Amygdala (tissue), 56 donors: ENCODE measurements around the gene PCDHGA2.
"Not testable (repeated sequence)": the region's sequence is repeated elsewhere in the genome, so short reads cannot be mapped to it uniquely, and the experiment has no call there.

ENCODE experiments used
- DNase-seq, 56 donors: peaks; one replicate each; lab custom pipeline; 2025; lab: John Stamatoyannopoulos, UW

The PCDHGA2 gene

DNA sequence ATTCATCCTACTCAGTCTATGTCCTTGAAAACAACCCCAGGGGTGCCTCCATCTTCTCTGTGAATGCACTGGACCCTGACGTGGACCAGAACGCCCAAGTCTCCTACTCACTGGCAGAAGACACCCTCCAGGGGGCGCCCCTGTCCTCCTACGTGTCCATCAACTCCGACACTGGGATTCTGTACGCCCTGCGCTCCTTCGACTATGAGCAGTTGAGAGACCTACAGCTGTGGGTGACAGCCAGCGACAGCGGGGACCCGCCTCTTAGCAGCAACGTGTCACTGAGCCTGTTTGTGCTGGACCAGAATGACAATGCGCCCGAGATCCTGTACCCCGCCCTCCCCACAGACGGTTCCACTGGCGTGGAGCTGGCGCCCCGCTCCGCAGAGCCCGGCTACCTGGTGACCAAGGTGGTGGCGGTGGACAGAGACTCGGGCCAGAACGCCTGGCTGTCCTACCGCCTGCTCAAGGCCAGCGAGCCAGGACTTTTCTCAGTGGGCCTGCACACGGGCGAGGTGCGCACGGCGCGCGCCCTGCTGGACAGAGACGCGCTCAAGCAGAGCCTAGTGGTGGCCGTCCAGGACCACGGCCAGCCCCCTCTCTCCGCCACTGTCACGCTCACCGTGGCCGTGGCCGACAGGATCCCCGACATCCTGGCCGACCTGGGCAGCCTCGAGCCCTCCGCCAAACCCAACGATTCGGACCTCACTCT lies 37.0 kb downstream of the PCDHGA2 start:
- DNase-seq: not testable (repeated sequence)

DNA sequence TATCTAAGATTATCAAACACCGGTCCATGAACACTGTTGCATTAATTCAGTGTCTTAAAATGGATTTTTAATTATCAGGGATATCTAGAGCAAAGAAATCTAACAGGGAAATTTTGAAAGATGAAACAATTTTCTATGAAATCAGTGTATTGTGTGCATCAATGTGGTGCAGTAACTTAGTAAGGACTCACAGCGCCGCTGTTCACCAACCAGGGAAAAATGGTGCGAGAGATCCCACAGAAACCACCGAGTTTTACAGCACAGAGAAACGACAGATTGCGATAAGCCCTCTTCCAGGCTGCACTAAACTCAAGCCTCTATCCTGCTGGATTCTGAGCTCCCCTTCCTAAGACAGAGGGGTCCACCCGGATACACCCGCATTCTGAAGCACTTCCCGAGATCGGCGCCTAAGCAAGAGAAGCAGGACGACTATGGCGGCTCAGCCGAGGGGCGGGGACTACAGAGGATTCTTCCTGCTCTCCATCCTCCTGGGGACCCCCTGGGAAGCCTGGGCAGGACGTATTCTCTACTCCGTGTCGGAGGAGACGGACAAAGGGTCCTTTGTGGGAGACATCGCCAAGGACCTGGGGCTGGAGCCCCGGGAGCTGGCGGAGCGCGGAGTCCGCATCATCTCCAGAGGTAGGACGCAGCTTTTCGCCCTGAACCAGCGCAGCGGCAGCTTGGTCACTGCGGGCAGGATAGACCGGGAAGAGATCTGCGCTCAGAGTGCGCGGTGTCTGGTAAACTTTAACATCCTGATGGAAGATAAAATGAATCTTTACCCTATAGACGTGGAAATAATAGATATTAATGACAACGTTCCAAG lies 44.1 kb downstream of the PCDHGA2 start, which contains the start of gene PCDHGA7:
Gene PCDHGA7, plus strand, starts transcription at position 274 of the 826 bp plus-strand sequence. Its CDS starts 158 bp downstream, at position 432.
- no peak for DNase-seq

DNA sequence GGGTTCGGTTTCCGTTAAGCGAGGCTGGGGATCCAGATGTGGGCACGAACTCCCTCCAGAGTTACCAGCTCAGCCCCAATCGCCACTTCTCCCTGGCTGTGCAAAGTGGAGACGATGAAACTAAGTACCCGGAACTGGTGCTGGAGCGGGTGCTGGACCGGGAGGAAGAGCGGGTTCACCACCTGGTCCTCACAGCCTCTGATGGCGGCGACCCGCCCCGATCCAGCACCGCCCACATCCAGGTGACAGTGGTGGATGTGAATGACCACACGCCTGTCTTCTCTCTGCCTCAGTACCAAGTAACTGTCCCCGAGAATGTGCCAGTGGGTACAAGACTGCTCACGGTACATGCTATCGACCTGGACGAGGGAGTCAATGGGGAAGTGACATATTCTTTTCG lies 44.8 kb downstream of the PCDHGA2 start:
- DNase-seq: no peak

DNA sequence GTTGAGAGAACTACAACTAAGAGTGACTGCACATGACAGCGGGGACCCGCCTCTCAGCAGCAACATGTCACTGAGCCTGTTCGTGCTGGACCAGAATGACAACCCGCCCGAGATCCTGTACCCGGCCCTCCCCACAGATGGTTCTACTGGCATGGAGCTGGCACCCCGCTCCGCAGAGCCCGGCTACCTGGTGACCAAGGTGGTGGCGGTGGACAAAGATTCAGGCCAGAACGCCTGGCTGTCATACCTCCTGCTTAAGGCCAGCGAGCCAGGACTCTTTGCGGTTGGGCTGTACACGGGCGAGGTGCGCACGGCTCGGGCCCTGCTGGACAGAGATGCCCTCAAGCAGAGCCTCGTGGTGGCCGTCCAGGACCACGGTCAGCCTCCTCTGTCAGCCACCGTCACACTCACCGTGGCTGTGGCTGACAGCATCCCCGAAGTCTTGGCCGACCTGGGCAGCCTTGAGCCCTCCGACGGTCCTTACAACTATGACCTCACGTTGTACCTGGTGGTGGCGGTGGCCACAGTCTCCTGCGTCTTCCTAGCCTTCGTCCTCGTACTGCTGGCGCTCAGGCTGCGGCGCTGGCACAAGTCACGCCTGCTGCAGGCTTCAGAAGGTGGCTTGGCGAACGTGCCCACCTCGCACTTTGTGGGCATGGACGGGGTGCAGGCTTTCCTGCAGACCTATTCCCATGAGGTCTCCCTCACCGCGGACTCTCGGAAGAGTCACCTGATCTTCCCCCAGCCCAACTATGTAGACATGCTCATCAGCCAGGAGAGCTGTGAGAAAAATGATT lies 46.1 kb downstream of the PCDHGA2 start:
- no peak for DNase-seq

DNA sequence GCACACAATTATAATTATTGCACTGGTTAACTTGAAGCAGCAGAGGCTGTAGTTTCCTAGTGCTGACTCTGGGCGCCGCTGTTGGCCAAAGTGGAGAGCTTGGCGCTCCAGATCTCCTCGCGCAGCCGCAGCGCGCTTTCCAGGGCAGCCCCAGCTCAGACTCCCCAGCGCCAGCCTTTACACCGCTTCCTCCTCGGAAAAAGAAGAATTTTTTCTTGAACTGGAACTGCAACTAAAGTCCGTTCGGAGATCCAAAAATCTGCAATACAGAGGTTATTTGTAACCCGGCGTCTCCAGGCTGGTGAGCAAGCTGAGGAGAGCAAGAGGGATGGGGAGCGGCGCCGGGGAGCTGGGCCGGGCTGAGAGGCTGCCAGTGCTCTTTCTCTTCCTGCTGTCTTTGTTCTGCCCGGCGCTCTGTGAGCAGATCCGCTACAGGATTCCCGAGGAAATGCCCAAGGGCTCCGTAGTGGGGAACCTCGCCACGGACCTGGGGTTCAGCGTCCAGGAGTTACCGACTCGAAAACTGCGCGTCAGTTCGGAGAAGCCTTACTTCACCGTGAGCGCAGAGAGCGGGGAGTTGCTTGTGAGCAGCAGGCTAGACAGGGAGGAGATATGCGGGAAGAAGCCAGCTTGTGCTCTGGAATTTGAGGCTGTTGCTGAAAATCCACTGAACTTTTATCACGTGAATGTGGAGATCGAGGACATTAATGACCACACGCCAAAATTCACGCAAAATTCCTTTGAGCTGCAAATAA lies 49.2 kb downstream of the PCDHGA2 start, which contains the start of gene PCDHGB4:
Gene PCDHGB4, plus strand, starts transcription at position 142 of the 755 bp plus-strand sequence. Its CDS starts 187 bp downstream, at position 329.
- DNase-seq: not testable (repeated sequence)

DNA sequence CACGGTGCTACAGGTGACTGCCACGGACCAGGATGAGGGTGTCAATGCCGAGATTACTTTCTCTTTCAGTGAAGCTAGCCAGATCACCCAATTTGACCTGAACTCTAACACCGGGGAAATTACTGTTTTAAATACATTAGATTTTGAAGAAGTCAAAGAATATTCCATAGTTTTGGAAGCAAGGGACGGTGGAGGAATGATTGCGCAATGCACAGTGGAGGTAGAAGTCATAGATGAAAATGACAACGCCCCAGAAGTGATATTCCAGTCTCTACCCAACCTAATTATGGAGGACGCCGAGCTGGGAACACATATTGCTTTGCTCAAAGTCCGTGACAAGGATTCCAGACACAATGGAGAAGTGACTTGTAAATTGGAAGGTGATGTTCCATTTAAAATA lies 50.1 kb downstream of the PCDHGA2 start:
- DNase-seq: no peak

DNA sequence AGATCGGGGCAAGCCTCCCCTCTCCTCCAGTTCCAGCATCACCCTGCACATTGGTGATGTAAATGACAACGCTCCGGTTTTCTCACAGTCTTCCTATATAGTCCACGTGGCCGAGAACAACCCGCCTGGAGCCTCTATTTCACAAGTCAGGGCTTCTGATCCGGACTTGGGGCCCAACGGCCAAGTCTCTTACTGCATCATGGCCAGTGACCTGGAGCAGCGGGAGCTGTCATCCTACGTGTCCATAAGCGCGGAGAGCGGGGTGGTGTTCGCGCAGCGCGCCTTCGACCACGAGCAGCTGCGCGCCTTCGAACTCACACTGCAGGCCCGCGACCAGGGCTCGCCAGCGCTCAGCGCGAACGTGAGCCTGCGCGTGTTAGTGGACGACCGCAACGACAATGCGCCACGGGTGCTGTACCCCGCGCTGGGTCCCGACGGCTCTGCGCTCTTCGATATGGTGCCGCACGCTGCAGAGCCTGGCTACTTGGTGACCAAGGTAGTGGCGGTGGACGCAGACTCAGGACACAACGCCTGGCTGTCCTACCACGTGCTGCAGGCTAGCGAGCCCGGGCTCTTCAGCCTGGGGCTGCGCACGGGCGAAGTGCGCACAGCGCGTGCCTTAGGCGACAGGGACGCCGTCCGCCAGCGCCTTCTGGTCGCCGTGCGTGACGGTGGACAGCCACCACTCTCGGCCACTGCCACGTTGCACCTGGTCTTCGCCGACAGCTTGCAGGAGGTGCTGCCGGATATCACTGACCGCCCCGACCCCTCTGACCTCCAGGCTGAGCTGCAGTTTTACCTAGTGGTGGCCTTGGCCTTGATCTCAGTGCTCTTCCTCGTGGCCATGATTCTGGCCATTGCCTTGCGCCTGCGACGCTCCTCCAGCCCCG lies 50.8 kb downstream of the PCDHGA2 start:
- DNase-seq: peak in 1 of 56 donors; percentile 12

DNA sequence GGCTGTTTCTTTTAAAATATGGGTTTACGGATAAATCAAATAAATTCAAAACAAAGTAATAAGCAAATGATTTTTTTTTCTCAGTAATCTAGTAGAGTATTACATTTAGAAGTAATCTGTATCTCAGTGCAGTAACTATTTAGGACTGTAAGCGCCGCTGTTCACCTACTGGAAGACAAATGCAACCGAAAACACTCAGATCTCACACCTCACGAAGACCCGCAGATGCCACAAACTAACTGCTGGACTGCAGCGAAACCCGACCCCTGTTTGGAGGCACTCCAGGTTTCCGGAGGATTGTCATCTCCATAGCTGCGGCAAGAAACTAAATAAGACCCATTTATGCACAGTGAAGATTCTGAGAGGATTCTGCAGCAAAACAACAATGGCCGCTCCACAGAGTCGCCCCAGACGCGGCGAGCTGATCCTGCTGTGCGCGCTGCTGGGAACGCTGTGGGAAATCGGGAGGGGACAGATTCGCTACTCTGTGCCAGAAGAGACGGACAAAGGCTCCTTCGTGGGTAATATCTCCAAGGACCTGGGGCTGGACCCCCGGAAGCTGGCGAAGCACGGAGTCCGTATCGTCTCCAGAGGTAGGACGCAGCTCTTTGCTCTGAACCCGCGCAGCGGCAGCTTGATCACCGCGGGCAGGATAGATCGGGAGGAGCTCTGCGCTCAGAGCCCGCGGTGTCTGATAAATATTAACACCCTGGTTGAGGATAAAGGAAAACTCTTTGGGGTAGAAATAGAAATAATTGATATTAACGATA lies 54.1 kb downstream of the PCDHGA2 start, which contains the start of gene PCDHGA8:
Gene PCDHGA8, plus strand, starts transcription at position 205 of the 770 bp plus-strand sequence. Its CDS starts 181 bp downstream, at position 386.
- no peak for DNase-seq
